DND-41 (cell line): ENCODE data around the gene SLC25A4.
"Not testable (repeated sequence)": the region's sequence is repeated elsewhere in the genome, so short reads cannot be mapped to it uniquely, and the experiment has no call there.

Experiments
- ATAC-seq: fragments of 200-7000 bp; cut with Tn5 transposase; 3 replicates; pipeline ENCODE4 v1.9.1; 2021; ENCODE audit warnings: low read depth; ENCODE audit not compliant: insufficient read depth
- DNase-seq: peaks from one replicate; pipeline ENCODE4 v3.0.0-alpha.2; 2020
- H2AFZ ChIP-seq: 2 replicates; pipeline ENCODE4 v1.6.0; 2012; ENCODE audit warnings: low read depth, low read length
- H3K27ac ChIP-seq: 2 replicates; pipeline ENCODE4 v1.5.1; 2012; ENCODE audit warnings: low read length, inconsistent platforms
- H3K27me3 ChIP-seq: fragments of 200-600 bp; sonication (generic); 2 replicates; pipeline ENCODE4 v1.6.0; 2012; ENCODE audit warnings: low read length, mild to moderate bottlenecking, inconsistent platforms; ENCODE audit not compliant: insufficient read depth, poor library complexity
- H3K36me3 ChIP-seq: 2 replicates; pipeline ENCODE4 v1.5.1; 2012; ENCODE audit warnings: low read length, inconsistent platforms; ENCODE audit not compliant: insufficient read depth
- H3K4me1 ChIP-seq: 2 replicates; pipeline ENCODE4 v1.5.1; 2012; ENCODE audit warnings: mild to moderate bottlenecking, low read length; ENCODE audit not compliant: insufficient read depth
- H3K4me2 ChIP-seq: 2 replicates; pipeline ENCODE4 v1.6.0; 2012; ENCODE audit warnings: mild to moderate bottlenecking, moderate library complexity, low read length, inconsistent platforms; ENCODE audit not compliant: insufficient read depth
- H3K4me3 ChIP-seq, 2 experiments: fragments of 200-600 bp in 1 of 2; shearing (Covaris generic) in 1 of 2; 2 replicates each; pipeline ENCODE4 v1.5.1; 2012 to 2016; ENCODE audit warnings: inconsistent platforms in 2 of 2, low read length in 2 of 2, mild to moderate bottlenecking in 2 of 2, low read depth in 1 of 2, moderate library complexity in 1 of 2
- H3K79me2 ChIP-seq: 2 replicates; pipeline ENCODE4 v1.6.0; 2012; ENCODE audit warnings: low read length, inconsistent platforms; ENCODE audit not compliant: insufficient read depth
- H3K9ac ChIP-seq: 2 replicates; pipeline ENCODE4 v1.6.0; 2012; ENCODE audit warnings: low read depth, mild to moderate bottlenecking, inconsistent platforms, low read length, moderate library complexity
- H3K9me3 ChIP-seq: 2 replicates; pipeline ENCODE4 v1.5.1; 2012; ENCODE audit warnings: low read length, moderate library complexity, mild to moderate bottlenecking, inconsistent platforms; ENCODE audit not compliant: insufficient read depth, severe bottlenecking
- H4K20me1 ChIP-seq: 2 replicates; pipeline ENCODE4 v1.6.0; 2012; ENCODE audit warnings: low read length; ENCODE audit not compliant: insufficient read depth
- CTCF ChIP-seq: IDR thresholded peaks from 2 replicates; pipeline ENCODE4 v1.5.1; 2012; ENCODE audit warnings: borderline replicate concordance, low read length, moderate library complexity, mild to moderate bottlenecking; ENCODE audit not compliant: poor library complexity, severe bottlenecking; ENCODE audit errors: extremely low read depth
- EZH2 ChIP-seq: IDR thresholded peaks from 3 replicates; pipeline ENCODE4 v1.6.1; 2012; ENCODE audit warnings: borderline replicate concordance, low read depth, mild to moderate bottlenecking, moderate library complexity, low read length, inconsistent platforms; ENCODE audit not compliant: severe bottlenecking

Gene SLC25A4

GRCh38 chr4:185118876-185119275, 24.2 kb upstream of the SLC25A4 start:
- no peaks in the 10 kb centered on the region for H3K9me3 ChIP-seq
- no peak overlapping the region for H3K9ac ChIP-seq
- no peak for ATAC-seq
- TF ChIP-seq EZH2 (no peak), CTCF (no peak)
- H3K4me1 ChIP-seq = no peaks in the 10 kb centered on the region
- DNase-seq = no peak
- no peaks in the 10 kb centered on the region for H4K20me1 ChIP-seq
- no peak overlapping the region for H3K4me2 ChIP-seq
- H3K36me3 ChIP-seq = no peaks in the 10 kb centered on the region
- H3K27ac ChIP-seq = no peak overlapping the region
- no peaks in the 10 kb centered on the region for H3K27me3 ChIP-seq
- no peaks in the 10 kb centered on the region for H3K79me2 ChIP-seq
- no peak overlapping the region for H2AFZ ChIP-seq
- no peak overlapping the region for H3K4me3 ChIP-seq

- H2AFZ ChIP-seq, H3K4me2 ChIP-seq, H3K79me2 ChIP-seq, H3K4me3 ChIP-seq, DNase-seq, H3K9ac ChIP-seq, H4K20me1 ChIP-seq, H3K4me1 ChIP-seq, H3K27me3 ChIP-seq, H3K27ac ChIP-seq, H3K36me3 ChIP-seq, H3K9me3 ChIP-seq, ATAC-seq: not testable (repeated sequence)
These were observed 23.6 kb upstream of the SLC25A4 start for GRCh38 chr4:185119467-185119866.

GRCh38 chr4:185119927-185120630, 23.0 kb upstream of the SLC25A4 start:
- no peak overlapping the region for H2AFZ ChIP-seq
- no peaks in the 10 kb centered on the region for H3K4me1 ChIP-seq
- DNase-seq = no peak
- TF ChIP-seq EZH2 (no peak), CTCF (no peak)
- H3K4me2 ChIP-seq = no peak overlapping the region
- no peak overlapping the region for H3K9ac ChIP-seq
- no peak overlapping the region for H3K4me3 ChIP-seq
- no peaks in the 10 kb centered on the region for H3K27me3 ChIP-seq
- no peaks in the 10 kb centered on the region for H3K79me2 ChIP-seq
- H3K27ac ChIP-seq = no peak overlapping the region
- no peaks in the 10 kb centered on the region for H3K36me3 ChIP-seq
- no peak for ATAC-seq
- H4K20me1 ChIP-seq = no peaks in the 10 kb centered on the region
- H3K9me3 ChIP-seq = no peaks in the 10 kb centered on the region

- Histone ChIP-seq H3K36me3 (no peaks in the 10 kb centered on the region), H4K20me1 (no peaks in the 10 kb centered on the region), H3K4me3 (no peak overlapping the region), H3K79me2 (no peaks in the 10 kb centered on the region), H3K4me2 (no peak overlapping the region), H3K4me1 (no peaks in the 10 kb centered on the region), H3K27me3 (no peaks in the 10 kb centered on the region), H3K27ac (no peak overlapping the region), H3K9me3 (no peaks in the 10 kb centered on the region), H2AFZ (no peak overlapping the region), H3K9ac (no peak overlapping the region)
- no peak for TF ChIP-seq EZH2
- TF ChIP-seq CTCF = no peak
- ATAC-seq (no peak), DNase-seq (no peak)
These were observed 22.5 kb upstream of the SLC25A4 start for GRCh38 chr4:185120631-185120946.
